Common myeloid progenitor, CD34-positive (primary cell): ENCODE results near the gene MYO19.

Experiments used
- CTCF ChIA-PET: fragments of 350-600 bp; sonication (Branson Sonifier 250); formaldehyde crosslinking; loops from one replicate; lab custom pipeline; 2021; ENCODE audit warnings: antibody characterized with exemption; lab: Charles Lee
- POLR2A ChIA-PET: fragments of 350-600 bp; sonication (Branson Sonifier 250); formaldehyde crosslinking; loops from one replicate; lab custom pipeline; 2021; ENCODE audit warnings: antibody characterized with exemption; lab: Charles Lee
- DNase-seq, 3 donors: peaks; one replicate each; pipeline versions ENCODE4 v3.0.0 to v3.0.0-alpha.2; 2013
- H3K27ac ChIP-seq, 2 experiments: 1 replicate in 1 of 2; 2 replicates in 1 of 2; pipeline ENCODE4 v1.7.0; 2013; ENCODE audit warnings: inconsistent platforms in 2 of 2, low read length in 2 of 2, mild to moderate bottlenecking in 2 of 2, low read depth in 1 of 2, moderate library complexity in 1 of 2; ENCODE audit not compliant: severe bottlenecking in 2 of 2, insufficient read depth in 1 of 2, poor library complexity in 1 of 2
- H3K27me3 ChIP-seq, 5 experiments: replicated peaks in 2 of 5; 1 replicate in 3 of 5; 2 replicates in 2 of 5; pipeline versions ENCODE4 v1.6.1 to v1.7.0; 2013; ENCODE audit warnings: low read length in 4 of 5, mild to moderate bottlenecking in 2 of 5, moderate library complexity in 2 of 5, inconsistent platforms in 1 of 5; ENCODE audit not compliant: insufficient read depth in 5 of 5, control insufficient read depth in 4 of 5
- H3K36me3 ChIP-seq, 4 experiments: 1 replicate in 2 of 4; 2 replicates in 2 of 4; pipeline versions ENCODE4 v1.6.1 to v1.7.0; 2013; ENCODE audit warnings: low read length in 3 of 4, control low read depth in 1 of 4, mild to moderate bottlenecking in 1 of 4; ENCODE audit not compliant: control insufficient read depth in 4 of 4, insufficient read depth in 4 of 4
- H3K4me1 ChIP-seq, 4 experiments: 1 replicate in 3 of 4; 2 replicates in 1 of 4; pipeline versions ENCODE4 v1.6.1 to v1.7.1; 2013; ENCODE audit warnings: low read length in 3 of 4, mild to moderate bottlenecking in 3 of 4, control low read depth in 1 of 4, inconsistent platforms in 1 of 4, moderate library complexity in 1 of 4; ENCODE audit not compliant: control insufficient read depth in 4 of 4, insufficient read depth in 4 of 4; ENCODE audit errors: control extremely low read depth in 1 of 4
- H3K4me3 ChIP-seq, 7 experiments: 1 replicate in 4 of 7; 2 replicates in 3 of 7; pipeline versions ENCODE4 v1.5.1 to v1.7.0; 2013; ENCODE audit warnings: mild to moderate bottlenecking in 7 of 7, low read length in 6 of 7, moderate library complexity in 6 of 7, inconsistent platforms in 2 of 7, low read depth in 2 of 7, control low read depth in 1 of 7; ENCODE audit not compliant: insufficient read depth in 4 of 7, control insufficient read depth in 1 of 7; ENCODE audit errors: extremely low read depth in 1 of 7
- H3K9me3 ChIP-seq, 5 experiments: 1 replicate in 4 of 5; 2 replicates in 1 of 5; pipeline versions ENCODE4 v1.6.1 to v1.7.1; 2013; ENCODE audit warnings: low read length in 4 of 5, mild to moderate bottlenecking in 2 of 5, inconsistent platforms in 1 of 5, low read depth in 1 of 5, moderate library complexity in 1 of 5; ENCODE audit not compliant: control insufficient read depth in 4 of 5, insufficient read depth in 2 of 5; ENCODE audit errors: control extremely low read depth in 1 of 5
- WGBS: methylation state at CpG from one replicate; pipeline ENCODE4 v1.1.5; 2013; ENCODE audit not compliant: insufficient coverage; 5-methylcytosine and 5-hydroxymethylcytosine counted together

The MYO19 gene

GRCh38 chr17:36507266-36507665 is 27.4 kb downstream of the MYO19 start:
- Histone ChIP-seq H3K4me3 (no peak overlapping the region), H3K36me3 (peaks cover 0 to 93% (median 61%) of the 10 kb centered on the region in 4 experiments), H3K27ac (no peak overlapping the region), H3K9me3 (no peaks in the 10 kb centered on the region), H3K4me1 (no peaks in the 10 kb centered on the region), H3K27me3 (no peaks in the 10 kb centered on the region)
- ChIA-PET CTCF (no interaction called here), POLR2A (no interaction called here)
- no peak for DNase-seq
- no CpG with 5 or more reads among the region's 6 CpGs for WGBS

GRCh38 chr17:36506831-36507230 is 27.8 kb downstream of the MYO19 start:
- Histone ChIP-seq H3K4me1 (no peaks in the 10 kb centered on the region), H3K9me3 (no peaks in the 10 kb centered on the region), H3K27me3 (no peaks in the 10 kb centered on the region), H3K27ac (no peak overlapping the region), H3K36me3 (peaks cover 0 to 96% (median 64%) of the 10 kb centered on the region in 4 experiments), H3K4me3 (no peak overlapping the region)
- CTCF ChIA-PET, result no interaction called here
- WGBS, result 100% methylated on average over 1 of the region's 11 CpGs
- POLR2A ChIA-PET, result no interaction called here
- no peak for DNase-seq

- ChIA-PET CTCF (no interaction called here), POLR2A (no interaction called here)
- Histone ChIP-seq H3K27me3 (no peaks in the 10 kb centered on the region), H3K27ac (no peak overlapping the region), H3K9me3 (no peaks in the 10 kb centered on the region), H3K36me3 (peaks cover 0 to 95% (median 63%) of the 10 kb centered on the region in 4 experiments), H3K4me3 (no peak overlapping the region), H3K4me1 (no peaks in the 10 kb centered on the region)
- no peak for DNase-seq
- 80% methylated on average over 6 of the region's 6 CpGs for WGBS
Observed at GRCh38 chr17:36506249-36506826, 28.3 kb downstream of the MYO19 start.

- H3K36me3 ChIP-seq, result peaks cover 2 to 93% (median 62%) of the 10 kb centered on the region in 4 experiments
- H3K4me3 ChIP-seq, result no peak overlapping the region
- no peak overlapping the region for H3K27ac ChIP-seq
- H3K9me3 ChIP-seq, result no peaks in the 10 kb centered on the region
- no peaks in the 10 kb centered on the region for H3K4me1 ChIP-seq
- POLR2A ChIA-PET, result no interaction called here
- 95% methylated on average over 8 of the region's 8 CpGs for WGBS
- CTCF ChIA-PET, result no interaction called here
- H3K27me3 ChIP-seq, result no peaks in the 10 kb centered on the region
- DNase-seq, result no peak
Observed at GRCh38 chr17:36505171-36505570, 29.5 kb downstream of the MYO19 start.

GRCh38 chr17:36504156-36504545 is 30.5 kb downstream of the MYO19 start:
- Histone ChIP-seq H3K4me3 (no peak overlapping the region), H3K9me3 (no peaks in the 10 kb centered on the region), H3K27me3 (no peaks in the 10 kb centered on the region), H3K36me3 (peaks cover 2 to 84% (median 59%) of the 10 kb centered on the region in 4 experiments), H3K27ac (no peak overlapping the region), H3K4me1 (no peaks in the 10 kb centered on the region)
- POLR2A ChIA-PET, result no interaction called here
- WGBS, result 100% methylated on average over 1 of the region's 5 CpGs
- CTCF ChIA-PET, result no interaction called here
- no peak for DNase-seq

- ChIA-PET POLR2A (no interaction called here), CTCF (no interaction called here)
- peaks cover 2 to 84% (median 59%) of the 10 kb centered on the region in 4 experiments for H3K36me3 ChIP-seq
- H3K27ac ChIP-seq, result no peak overlapping the region
- no peaks in the 10 kb centered on the region for H3K4me1 ChIP-seq
- no peak for DNase-seq
- H3K9me3 ChIP-seq, result no peaks in the 10 kb centered on the region
- 98% methylated on average over 7 of the region's 7 CpGs for WGBS
- no peaks in the 10 kb centered on the region for H3K27me3 ChIP-seq
- no peak overlapping the region for H3K4me3 ChIP-seq
Observed at GRCh38 chr17:36503456-36504155, 31.1 kb downstream of the MYO19 start.

GRCh38 chr17:36501963-36502362 is 32.7 kb downstream of the MYO19 start:
- ChIA-PET POLR2A (no interaction called here), CTCF (no interaction called here)
- no peaks in the 10 kb centered on the region for H3K4me1 ChIP-seq
- 98% methylated on average over 6 of the region's 6 CpGs for WGBS
- DNase-seq, result no peak
- no peak overlapping the region for H3K27ac ChIP-seq
- H3K36me3 ChIP-seq, result peaks cover 2 to 82% (median 67%) of the 10 kb centered on the region in 4 experiments
- H3K9me3 ChIP-seq, result no peaks in the 10 kb centered on the region
- no peaks in the 10 kb centered on the region for H3K27me3 ChIP-seq
- no peak overlapping the region for H3K4me3 ChIP-seq
